PC-3 (cell line): ENCODE measurements around the gene HDAC10. TPM values are rescaled to one million over a fixed set of nuclear protein-coding genes. Genes with fewer than 3 reads are reported as not detected.

ENCODE experiments used
- ATAC-seq: fragments of 200-7000 bp; cut with Tn5 transposase; 2 replicates; pipeline ENCODE4 v1.9.1; 2020; ENCODE audit warnings: mild to moderate bottlenecking, moderate library complexity
- BruUV-seq: library from RNA; stranded (reverse); fragments of 400-500 nt; replicated peaks from 2 replicates; lab custom pipeline; 2021; lab: Mats Ljungman, UMichigan
- CTCF ChIA-PET: fragments of 300-600 bp; sonication (Branson Sonifier 250); formaldehyde crosslinking; loops from one replicate; lab custom pipeline; 2022; ENCODE audit warnings: antibody characterized with exemption; lab: Charles Lee
- POLR2A ChIA-PET: fragments of 300-600 bp; sonication (Branson Sonifier 250); formaldehyde crosslinking; loops from one replicate; lab custom pipeline; 2022; ENCODE audit warnings: antibody characterized with exemption; ENCODE audit not compliant: unreplicated experiment; lab: Charles Lee
- DNase-seq: peaks from one replicate; pipeline ENCODE4 v3.0.0-alpha.2; 2015
- H2AFZ ChIP-seq: fragments of 300-600 bp; sonication (generic); 2 replicates; pipeline ENCODE4 v1.6.0; 2016; ENCODE audit warnings: antibody characterized with exemption, low read length
- H3F3A ChIP-seq: fragments of 300-600 bp; sonication (generic); one replicate; pipeline ENCODE4 v1.6.0; 2017; ENCODE audit warnings: antibody characterized with exemption, low read length, control low read depth, mild to moderate bottlenecking; ENCODE audit not compliant: unreplicated experiment
- H3K27ac ChIP-seq: fragments of 300-600 bp; sonication (generic); 2 replicates; pipeline ENCODE4 v1.5.1; 2016; ENCODE audit warnings: mild to moderate bottlenecking, low read length
- H3K27me3 ChIP-seq: fragments of 300-600 bp; sonication (generic); 2 replicates; pipeline ENCODE4 v1.6.1; 2016; ENCODE audit warnings: low read length, mixed read lengths
- H3K36me3 ChIP-seq: fragments of 300-600 bp; sonication (generic); 2 replicates; pipeline ENCODE4 v1.6.1; 2016; ENCODE audit warnings: low read depth, mixed run types, low read length, mixed read lengths
- H3K4me1 ChIP-seq: fragments of 300-600 bp; sonication (generic); 2 replicates; pipeline ENCODE4 v1.5.1; 2016; ENCODE audit warnings: low read length; ENCODE audit not compliant: insufficient read depth
- H3K4me2 ChIP-seq: fragments of 300-600 bp; sonication (generic); 2 replicates; pipeline ENCODE4 v1.6.0; 2016; ENCODE audit warnings: low read length
- H3K4me3 ChIP-seq: fragments of 300-600 bp; sonication (generic); 2 replicates; pipeline ENCODE4 v1.5.1; 2016; ENCODE audit warnings: mild to moderate bottlenecking, low read length, mixed read lengths
- H3K79me2 ChIP-seq: fragments of 300-600 bp; sonication (generic); 2 replicates; pipeline ENCODE4 v1.6.1; 2017; ENCODE audit warnings: low read length, mixed read lengths
- H3K9ac ChIP-seq: fragments of 300-600 bp; sonication (generic); 2 replicates; pipeline ENCODE4 v1.6.0; 2016; ENCODE audit warnings: mild to moderate bottlenecking, low read length
- H3K9me2 ChIP-seq: fragments of 300-600 bp; sonication (generic); replicated peaks from 2 replicates; pipeline ENCODE4 v1.6.1; 2016; ENCODE audit warnings: mixed run types, low read length, mixed read lengths
- H3K9me3 ChIP-seq: fragments of 300-600 bp; sonication (generic); 2 replicates; pipeline ENCODE4 v1.6.1; 2016; ENCODE audit warnings: low read length, mixed read lengths
- H4K20me1 ChIP-seq: fragments of 300-600 bp; sonication (generic); 2 replicates; pipeline ENCODE4 v1.6.1; 2016; ENCODE audit warnings: low read length, mixed read lengths
- CTCF ChIP-seq: fragments of 300-600 bp; sonication (generic); conservative IDR thresholded peaks from 2 replicates; pipeline ENCODE4 v1.5.1; 2017; ENCODE audit warnings: antibody characterized with exemption, low read depth, mild to moderate bottlenecking, low read length
- EZH2 ChIP-seq: fragments of 300-600 bp; sonication (generic); IDR thresholded peaks from one replicate; pipeline ENCODE4 v1.6.1; 2017; ENCODE audit warnings: antibody characterized with exemption, mild to moderate bottlenecking, low read length; ENCODE audit not compliant: unreplicated experiment
- EZH2phosphoT487 ChIP-seq: fragments of 300-600 bp; sonication (generic); IDR thresholded peaks from 2 replicates; pipeline ENCODE4 v1.6.1; 2018; ENCODE audit warnings: mild to moderate bottlenecking, antibody characterized with exemption, low read length, borderline replicate concordance
- intact Hi-C: fragments of 100-400 bp; cut with micrococcal nuclease; formaldehyde crosslinking; loops from 2 replicates; pipeline ENCODE4 v1.9.0; 2023
- total RNA-seq: library from RNA; depleted of rRNA; stranded (reverse); fragments of >200 nt; gene quantifications from 2 replicates; pipeline ENCODE4 v1.2.3, GENCODE V29; 2014

HDAC10 gene
- total RNA-seq, 1 experiment from 2014 or later, result 25.8 TPM

GRCh38 chr22:50217543-50218152 is 33.4 kb downstream of the HDAC10 start:
- CTCF ChIA-PET, result no interaction called here
- Histone ChIP-seq H3K36me3 (peaks cover 5% of the 10 kb centered on the region; the same call in 1 of the 2 replicates), H3K9me2 (no peaks in the 10 kb centered on the region)

GRCh38 chr22:50216684-50217520 is 34.2 kb downstream of the HDAC10 start:
- no peak for TF ChIP-seq EZH2
- no peak for TF ChIP-seq EZH2phosphoT487
- no peak for TF ChIP-seq CTCF
- no peak overlapping the region for H3K9ac ChIP-seq
- H3K4me1 ChIP-seq, result no peaks in the 10 kb centered on the region
- no peak overlapping the region for H3K4me3 ChIP-seq
- H4K20me1 ChIP-seq, result no peaks in the 10 kb centered on the region
- no TSS peak for BruUV-seq
- no peaks in the 10 kb centered on the region for H3K79me2 ChIP-seq
- no peaks in the 10 kb centered on the region for H3K9me2 ChIP-seq
- POLR2A ChIA-PET, result no interaction called here
- DNase-seq (no peak), ATAC-seq (no peak)
- intact Hi-C loops, result no loop called here
- H3K9me3 ChIP-seq, result no peaks in the 10 kb centered on the region
- no peak overlapping the region for H3K27ac ChIP-seq
- no peak overlapping the region for H3K4me2 ChIP-seq
- CTCF ChIA-PET, result no interaction called here
- H3F3A ChIP-seq, result no peaks in the 10 kb centered on the region
- no peak overlapping the region for H2AFZ ChIP-seq
- H3K36me3 ChIP-seq, result peaks cover 5% of the 10 kb centered on the region; the same call in 1 of the 2 replicates
- H3K27me3 ChIP-seq, result no peaks in the 10 kb centered on the region

More at GRCh38 chr22:50217543-50218152, 33.4 kb downstream of the HDAC10 start:
- no peak overlapping the region for H3K4me3 ChIP-seq
- H3K27ac ChIP-seq, result no peak overlapping the region
- no peaks in the 10 kb centered on the region for H3K27me3 ChIP-seq
- H3K79me2 ChIP-seq, result no peaks in the 10 kb centered on the region
- TF ChIP-seq EZH2 (no peak), EZH2phosphoT487 (no peak), CTCF (no peak)
- no peaks in the 10 kb centered on the region for H4K20me1 ChIP-seq
- no TSS peak for BruUV-seq
- H3K9ac ChIP-seq, result no peak overlapping the region
- ATAC-seq (no peak), DNase-seq (no peak)
- H3F3A ChIP-seq, result no peaks in the 10 kb centered on the region
- intact Hi-C loops, result no loop called here
- no peak overlapping the region for H2AFZ ChIP-seq
- H3K9me3 ChIP-seq, result no peaks in the 10 kb centered on the region
- no peaks in the 10 kb centered on the region for H3K4me1 ChIP-seq
- H3K4me2 ChIP-seq, result no peak overlapping the region
- POLR2A ChIA-PET, result no interaction called here
